ENCODE data around the gene SMAP1. TPM values are rescaled to one million over a fixed set of nuclear protein-coding genes. Genes with fewer than 3 reads are reported as not detected.

Gene SMAP1
- total RNA-seq, 1 donor from 2014 or later, result 33.3 TPM

DNA sequence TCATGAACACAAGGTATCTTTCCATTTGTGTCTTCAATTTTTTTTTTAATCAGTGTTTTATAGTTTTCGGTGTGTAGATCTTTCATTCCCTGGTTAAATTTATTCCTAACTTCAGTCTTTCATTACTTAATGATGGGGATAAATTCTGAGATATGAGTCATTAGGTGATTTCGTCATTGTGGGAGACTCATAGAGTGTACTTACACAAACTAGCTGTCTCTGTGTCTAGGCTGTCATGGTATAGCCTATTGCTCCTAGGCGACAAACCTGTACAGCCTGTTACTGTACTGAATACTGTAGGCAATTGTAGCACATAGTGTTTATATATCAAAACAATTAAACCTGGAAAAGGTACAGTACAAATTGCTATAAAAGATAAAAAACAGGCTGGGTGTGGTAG lies 42.1 kb downstream of the SMAP1 start:
- Mint-ChIP-seq H3K4me3 (ENCODE audit: unreplicated experiment) (no peak overlapping the region), H3K4me1 (ENCODE audit: low read depth, unreplicated experiment) (peaks cover 2% of the 10 kb centered on the region), H3K36me3 (ENCODE audit: unreplicated experiment) (no peaks in the 10 kb centered on the region), H3K9me3 (ENCODE audit: unreplicated experiment) (no peaks in the 10 kb centered on the region), H3K27me3 (ENCODE audit: unreplicated experiment) (peaks cover 2% of the 10 kb centered on the region), H3K27ac (ENCODE audit: unreplicated experiment) (no peak overlapping the region)
- no peak for DNase-seq
- no peak for TF ChIP-seq CTCF (IDR thresholded peaks at IDR 0.05; ENCODE audit: partially characterized antibody, unreplicated experiment)

DNA sequence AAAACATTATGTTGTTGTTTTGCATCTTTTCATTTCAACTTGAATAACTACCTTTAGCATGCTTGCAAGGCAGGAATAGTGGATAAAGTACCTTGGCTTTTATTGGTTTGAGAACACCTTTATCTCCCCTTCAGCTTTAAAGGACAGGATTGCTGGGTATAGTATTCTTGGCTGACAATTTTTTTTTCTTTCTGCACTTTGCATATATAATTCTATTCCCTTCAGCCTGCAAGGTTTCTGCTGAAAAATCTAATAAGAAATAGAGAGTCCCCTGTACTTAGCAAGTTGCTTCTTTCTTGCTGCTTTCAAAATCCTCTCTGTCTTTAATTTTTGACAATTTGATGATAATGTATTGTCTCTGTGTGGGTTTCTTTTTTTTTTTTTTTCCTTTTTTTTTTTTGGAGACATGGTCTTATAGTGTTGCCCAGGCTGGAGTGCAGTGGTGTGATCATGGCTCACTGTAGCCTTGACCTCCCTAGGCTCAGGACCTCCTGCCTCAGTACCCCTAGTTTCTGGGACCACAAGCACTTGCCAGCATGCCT lies 47.1 kb downstream of the SMAP1 start:
- H3K27ac Mint-ChIP-seq (ENCODE audit: unreplicated experiment), result no peak overlapping the region
- peaks cover 2% of the 10 kb centered on the region for H3K4me1 Mint-ChIP-seq (ENCODE audit: low read depth, unreplicated experiment)
- H3K27me3 Mint-ChIP-seq (ENCODE audit: unreplicated experiment), result no peaks in the 10 kb centered on the region
- no peak for TF ChIP-seq CTCF (IDR thresholded peaks at IDR 0.05; ENCODE audit: partially characterized antibody, unreplicated experiment)
- no peak overlapping the region for H3K4me3 Mint-ChIP-seq (ENCODE audit: unreplicated experiment)
- no peaks in the 10 kb centered on the region for H3K9me3 Mint-ChIP-seq (ENCODE audit: unreplicated experiment)
- no peak for DNase-seq
- no peaks in the 10 kb centered on the region for H3K36me3 Mint-ChIP-seq (ENCODE audit: unreplicated experiment)

GRCh38 chr6:70717038-70717801 lies 49.5 kb downstream of the SMAP1 start:
- no peak overlapping the region for H3K27ac Mint-ChIP-seq (ENCODE audit: unreplicated experiment)

DNA sequence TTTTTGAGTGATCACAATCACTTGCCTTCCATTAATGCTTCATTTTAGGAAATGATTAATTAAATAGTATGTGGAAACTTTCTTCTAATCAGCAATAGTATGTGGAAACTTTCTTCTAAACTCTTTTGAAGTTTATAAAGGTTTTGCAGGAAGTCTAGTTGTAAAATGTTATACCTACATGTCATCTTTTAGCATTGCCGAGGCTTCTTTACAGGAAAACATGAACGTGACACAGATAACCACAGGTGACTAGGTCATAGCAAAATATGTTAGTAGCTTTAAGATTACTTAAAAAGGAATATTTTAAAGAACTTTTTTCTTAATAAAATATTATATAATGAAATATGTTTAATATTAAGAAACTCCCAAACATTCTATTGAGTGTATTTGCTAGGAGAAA lies 56.8 kb downstream of the SMAP1 start:
- H3K4me3 Mint-ChIP-seq (ENCODE audit: unreplicated experiment), result no peak overlapping the region
- H3K27me3 Mint-ChIP-seq (ENCODE audit: unreplicated experiment), result peaks cover 4% of the 10 kb centered on the region
- no peak for DNase-seq
- no peaks in the 10 kb centered on the region for H3K4me1 Mint-ChIP-seq (ENCODE audit: low read depth, unreplicated experiment)
- no peak for TF ChIP-seq CTCF (IDR thresholded peaks at IDR 0.05; ENCODE audit: partially characterized antibody, unreplicated experiment)
- H3K36me3 Mint-ChIP-seq (ENCODE audit: unreplicated experiment), result no peaks in the 10 kb centered on the region
- H3K9me3 Mint-ChIP-seq (ENCODE audit: unreplicated experiment), result peaks cover 2% of the 10 kb centered on the region
- H3K27ac Mint-ChIP-seq (ENCODE audit: unreplicated experiment), result no peak overlapping the region

More at GRCh38 chr6:70717038-70717801, 49.5 kb downstream of the SMAP1 start:
- TF ChIP-seq CTCF (IDR thresholded peaks at IDR 0.05; ENCODE audit: partially characterized antibody, unreplicated experiment), result no peak
- Mint-ChIP-seq H3K9me3 (ENCODE audit: unreplicated experiment) (peaks cover 2% of the 10 kb centered on the region), H3K36me3 (ENCODE audit: unreplicated experiment) (no peaks in the 10 kb centered on the region), H3K4me1 (ENCODE audit: low read depth, unreplicated experiment) (no peaks in the 10 kb centered on the region), H3K27me3 (ENCODE audit: unreplicated experiment) (peaks cover 2% of the 10 kb centered on the region), H3K4me3 (ENCODE audit: unreplicated experiment) (no peak overlapping the region)
- DNase-seq, result no peak

DNA sequence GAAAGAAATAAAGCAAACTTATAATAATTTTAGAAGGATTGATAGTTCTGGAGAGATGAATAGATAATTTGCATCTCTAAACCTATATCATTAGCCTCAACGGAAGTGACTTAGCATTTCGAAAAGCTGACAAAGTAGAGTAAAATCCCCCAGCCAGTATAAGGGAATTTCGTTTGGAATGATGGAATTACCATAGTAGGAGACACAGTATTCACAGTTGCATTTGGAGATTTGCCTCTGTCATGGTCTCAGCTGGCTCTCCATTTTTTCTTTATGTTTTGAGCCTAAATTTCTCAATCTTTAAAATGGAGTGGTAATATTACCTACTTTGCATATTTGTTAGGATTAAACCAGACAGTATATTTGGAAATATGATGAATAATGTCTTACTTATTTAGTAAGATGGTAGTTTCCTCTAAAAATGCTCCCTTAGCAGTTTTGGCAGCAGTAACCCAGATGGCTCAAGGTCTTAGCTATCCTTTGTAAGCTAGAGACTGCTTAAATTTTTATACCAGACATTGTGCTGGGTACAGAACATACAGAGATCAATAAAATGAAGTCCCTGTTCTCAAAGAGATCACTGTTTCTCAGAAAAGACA lies 58.2 kb downstream of the SMAP1 start:
- no peak for DNase-seq
- Mint-ChIP-seq H3K4me3 (ENCODE audit: unreplicated experiment) (no peak overlapping the region), H3K9me3 (ENCODE audit: unreplicated experiment) (peaks cover 2% of the 10 kb centered on the region), H3K4me1 (ENCODE audit: low read depth, unreplicated experiment) (no peaks in the 10 kb centered on the region), H3K27ac (ENCODE audit: unreplicated experiment) (no peak overlapping the region), H3K36me3 (ENCODE audit: unreplicated experiment) (no peaks in the 10 kb centered on the region), H3K27me3 (ENCODE audit: unreplicated experiment) (peaks cover 4% of the 10 kb centered on the region)
- no peak for TF ChIP-seq CTCF (IDR thresholded peaks at IDR 0.05; ENCODE audit: partially characterized antibody, unreplicated experiment)

All from glutamatergic neuron (in vitro differentiated cells).